GM12801 (cell line): ENCODE data around the gene TIMP3.

ENCODE experiments used
- CTCF ChIP-seq: IDR thresholded peaks from one replicate; pipeline ENCODE4 v1.5.1; 2011; ENCODE audit warnings: control low read depth; ENCODE audit not compliant: insufficient read length; ENCODE audit errors: extremely low read depth

Gene TIMP3

GRCh38 chr22:32799496-32799895 lies 2.0 kb upstream of the TIMP3 start:
- TF ChIP-seq CTCF = no peak

- TF ChIP-seq CTCF = no peak
Observed at GRCh38 chr22:32800158-32800882, 1.2 kb upstream of the TIMP3 start.

GRCh38 chr22:32800994-32801536 lies 440 bp upstream of the TIMP3 start:
- TF ChIP-seq CTCF = no peak

GRCh38 chr22:32802237-32802765 lies 796 bp downstream of the TIMP3 start:
- no peak for TF ChIP-seq CTCF

- TF ChIP-seq CTCF = no peak
Observed at GRCh38 chr22:32803020-32803737, 1.7 kb downstream of the TIMP3 start.

GRCh38 chr22:32803738-32804435 lies 2.4 kb downstream of the TIMP3 start:
- TF ChIP-seq CTCF = no peak

- no peak for TF ChIP-seq CTCF
Observed at GRCh38 chr22:32804531-32805360, 3.2 kb downstream of the TIMP3 start.
